Measurements from ENCODE around the gene TRIO.

Gene TRIO

GRCh38 chr5:14526493-14526892 lies 383.4 kb downstream of the TRIO start:
- Histone ChIP-seq H3K79me2 (no peaks in the 10 kb centered on the region), H3K4me3 (ENCODE audit: low read depth, low read length) (no peak overlapping the region), H3K27me3 (ENCODE audit: control insufficient read depth, insufficient read depth, low read length) (no peaks in the 10 kb centered on the region), H3K36me3 (ENCODE audit: control insufficient read depth, insufficient read depth, low read length) (no peaks in the 10 kb centered on the region), H3K9ac (no peak overlapping the region), H3K27ac (no peak overlapping the region), H3K4me1 (peaks cover 10% of the 10 kb centered on the region), H2AFZ (no peak overlapping the region), H3K9me3 (ENCODE audit: control insufficient read depth, low read length) (no peaks in the 10 kb centered on the region), H3K4me2 (ENCODE audit: low read length) (no peak overlapping the region)
- TF ChIP-seq CTCF (IDR thresholded peaks at IDR 0.05) = no peak

DNA sequence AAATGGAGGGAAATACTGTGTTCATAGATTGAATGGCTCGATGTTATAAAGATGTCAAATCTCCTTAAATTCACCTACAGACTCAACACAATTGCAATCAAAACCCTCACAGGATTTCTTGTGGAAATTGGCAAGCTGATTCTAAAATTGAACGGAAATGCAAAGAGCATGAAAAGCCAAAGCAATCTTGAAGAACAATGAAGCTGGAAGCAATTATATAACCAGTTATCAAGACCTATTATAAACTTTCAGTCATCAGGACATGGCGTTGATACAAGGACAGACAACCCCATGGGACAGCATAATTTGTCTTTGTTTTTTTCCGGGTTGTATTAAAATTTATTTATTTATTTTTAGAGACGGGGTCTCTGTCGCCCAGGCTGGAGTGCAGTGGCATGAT lies 385.0 kb downstream of the TRIO start:
- H3K4me3 ChIP-seq (ENCODE audit: low read depth, low read length) = no peak overlapping the region
- H3K4me2 ChIP-seq (ENCODE audit: low read length) = no peak overlapping the region
- H3K36me3 ChIP-seq (ENCODE audit: control insufficient read depth, insufficient read depth, low read length) = no peaks in the 10 kb centered on the region
- TF ChIP-seq CTCF (IDR thresholded peaks at IDR 0.05) = no peak
- peaks cover 10% of the 10 kb centered on the region for H3K4me1 ChIP-seq
- no peaks in the 10 kb centered on the region for H3K79me2 ChIP-seq
- H2AFZ ChIP-seq = no peak overlapping the region
- no peaks in the 10 kb centered on the region for H3K27me3 ChIP-seq (ENCODE audit: control insufficient read depth, insufficient read depth, low read length)
- no peak overlapping the region for H3K9ac ChIP-seq
- H3K9me3 ChIP-seq (ENCODE audit: control insufficient read depth, low read length) = no peaks in the 10 kb centered on the region
- H3K27ac ChIP-seq = no peak overlapping the region

DNA sequence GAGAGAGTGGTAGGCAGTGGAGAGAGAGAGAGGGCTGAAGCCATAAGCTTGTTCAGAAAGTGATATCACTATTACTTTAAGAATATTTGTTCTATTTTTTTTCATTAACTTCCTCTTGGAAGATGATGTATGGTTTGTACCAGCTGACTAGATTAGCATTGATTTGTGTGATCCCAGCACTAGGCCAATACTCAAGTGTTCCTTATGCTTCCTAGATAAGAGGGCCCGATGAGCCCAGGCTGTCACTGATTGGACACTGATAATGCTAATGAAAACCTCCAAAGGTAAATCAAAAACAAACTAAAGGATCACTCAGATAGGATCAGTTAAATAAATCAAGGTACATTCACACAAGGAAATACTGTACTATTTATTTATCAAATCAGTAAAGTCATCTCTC lies 385.8 kb downstream of the TRIO start:
- no peak for TF ChIP-seq CTCF (IDR thresholded peaks at IDR 0.05)
- H3K4me2 ChIP-seq (ENCODE audit: low read length) = no peak overlapping the region
- no peaks in the 10 kb centered on the region for H3K79me2 ChIP-seq
- H3K27me3 ChIP-seq (ENCODE audit: control insufficient read depth, insufficient read depth, low read length) = no peaks in the 10 kb centered on the region
- no peak overlapping the region for H3K4me3 ChIP-seq (ENCODE audit: low read depth, low read length)
- H3K36me3 ChIP-seq (ENCODE audit: control insufficient read depth, insufficient read depth, low read length) = no peaks in the 10 kb centered on the region
- H3K27ac ChIP-seq = no peak overlapping the region
- H2AFZ ChIP-seq = no peak overlapping the region
- peaks cover 10% of the 10 kb centered on the region for H3K4me1 ChIP-seq
- H3K9ac ChIP-seq = no peak overlapping the region
- H3K9me3 ChIP-seq (ENCODE audit: control insufficient read depth, low read length) = no peaks in the 10 kb centered on the region

- H3K79me2 ChIP-seq = no peaks in the 10 kb centered on the region
- H3K9me3 ChIP-seq (ENCODE audit: control insufficient read depth, low read length) = no peaks in the 10 kb centered on the region
- H3K4me1 ChIP-seq = peaks cover 10% of the 10 kb centered on the region
- H3K27me3 ChIP-seq (ENCODE audit: control insufficient read depth, insufficient read depth, low read length) = no peaks in the 10 kb centered on the region
- TF ChIP-seq CTCF (IDR thresholded peaks at IDR 0.05) = no peak
- no peak overlapping the region for H3K4me3 ChIP-seq (ENCODE audit: low read depth, low read length)
- H3K9ac ChIP-seq = no peak overlapping the region
- H2AFZ ChIP-seq = no peak overlapping the region
- no peak overlapping the region for H3K27ac ChIP-seq
- no peak overlapping the region for H3K4me2 ChIP-seq (ENCODE audit: low read length)
- H3K36me3 ChIP-seq (ENCODE audit: control insufficient read depth, insufficient read depth, low read length) = no peaks in the 10 kb centered on the region
Measured at GRCh38 chr5:14531668-14532067, 388.5 kb downstream of the TRIO start.

DNA sequence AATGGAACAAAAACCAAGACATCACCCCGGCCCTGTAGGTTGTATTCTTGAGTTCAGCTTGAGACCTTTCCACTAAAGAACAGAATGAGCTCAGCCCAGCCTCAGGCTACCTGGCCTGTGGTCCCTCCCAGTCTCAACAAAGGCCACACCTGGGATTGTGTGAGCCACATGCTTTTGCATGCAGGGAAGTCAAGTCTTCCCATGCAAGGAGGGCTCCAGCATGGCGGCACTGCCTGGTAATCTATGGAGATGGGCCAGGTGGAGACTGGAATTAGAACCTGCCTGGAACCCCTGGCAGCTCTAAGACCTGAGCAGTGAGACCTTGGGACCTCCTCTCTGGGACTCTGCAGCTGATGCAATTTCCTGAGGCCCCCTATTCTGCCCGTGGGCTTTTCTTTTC lies 389.0 kb downstream of the TRIO start:
- Histone ChIP-seq H3K27me3 (ENCODE audit: control insufficient read depth, insufficient read depth, low read length) (no peaks in the 10 kb centered on the region), H3K4me3 (ENCODE audit: low read depth, low read length) (no peak overlapping the region), H3K4me1 (peaks cover 10% of the 10 kb centered on the region), H3K27ac (no peak overlapping the region), H2AFZ (no peak overlapping the region), H3K36me3 (ENCODE audit: control insufficient read depth, insufficient read depth, low read length) (no peaks in the 10 kb centered on the region), H3K9me3 (ENCODE audit: control insufficient read depth, low read length) (no peaks in the 10 kb centered on the region), H3K9ac (no peak overlapping the region), H3K4me2 (ENCODE audit: low read length) (no peak overlapping the region), H3K79me2 (no peaks in the 10 kb centered on the region)
- no peak for TF ChIP-seq CTCF (IDR thresholded peaks at IDR 0.05)
